ENCODE measurements around the gene VDAC2.

Gene VDAC2

GRCh38 chr10:75240329-75241076, 29.9 kb downstream of the VDAC2 start (continued):
- TF ChIP-seq PRDM2 (tag by site-specific recombination; IDR thresholded peaks at IDR 0.05; ENCODE audit: borderline replicate concordance): no peak
- no peak for TF ChIP-seq ZBTB6 (tag by site-specific recombination; IDR thresholded peaks at IDR 0.05)
- TF ChIP-seq ZNF658 (tag by site-specific recombination; IDR thresholded peaks at IDR 0.05): no peak
- TF ChIP-seq ZNF366 (tag by site-specific recombination; conservative IDR thresholded peaks at IDR 0.05): no peak
- TF ChIP-seq ZNF544 (tag by site-specific recombination; IDR thresholded peaks at IDR 0.05): no peak
- TF ChIP-seq ZNF394 (tag by site-specific recombination; IDR thresholded peaks at IDR 0.05; ENCODE audit: borderline replicate concordance): no peak
- no peak for TF ChIP-seq GFI1B (tag by site-specific recombination; IDR thresholded peaks at IDR 0.05)
- no peak for TF ChIP-seq TCF7L2 (IDR thresholded peaks at IDR 0.05; ENCODE audit: borderline replicate concordance, low read depth, low read length)
- TF ChIP-seq ZNF560 (tag by site-specific recombination; IDR thresholded peaks at IDR 0.05; ENCODE audit: borderline replicate concordance): no peak
- TF ChIP-seq ZNF155 (tag by site-specific recombination; IDR thresholded peaks at IDR 0.05): no peak
- no peak for TF ChIP-seq AEBP2 (tag by site-specific recombination; IDR thresholded peaks at IDR 0.05; ENCODE audit: borderline replicate concordance)

GRCh38 chr10:75243426-75243825, 32.8 kb downstream of the VDAC2 start:
- H3K36me3 ChIP-seq (ENCODE audit: control insufficient read depth in 2 of 2, insufficient read depth in 1 of 2, low read length in 2 of 2): no peaks in the 10 kb centered on the region
- no peak overlapping the region for H3K27ac ChIP-seq (ENCODE audit: extremely low read depth, low read depth, low read length)
- CTCF ChIA-PET: interaction anchor here (0.7 to 0.9 kb wide), 2 partner anchors 9 to 142 kb away, joined by 3 read pairs; no protein-coding TSS in a partner anchor
- H3K4me1 ChIP-seq (ENCODE audit: control insufficient read depth, insufficient read depth, low read length): no peaks in the 10 kb centered on the region
- H3K4me3 ChIP-seq (ENCODE audit: low read depth, low read length): no peak overlapping the region
- H3K9me3 ChIP-seq (ENCODE audit: control insufficient read depth, insufficient read depth, low read depth, low read length): no peaks in the 10 kb centered on the region
- POLR2A ChIA-PET: no interaction called here
- TF ChIP-seq ZNF777 (tag by site-specific recombination; IDR thresholded peaks at IDR 0.05; ENCODE audit: borderline replicate concordance) (no peak), ZNF629 (tag by site-specific recombination; IDR thresholded peaks at IDR 0.05) (no peak), ZNF324 (tag by site-specific recombination; IDR thresholded peaks at IDR 0.05) (no peak), ZNF529 (tag by site-specific recombination; IDR thresholded peaks at IDR 0.05; ENCODE audit: insufficient replicate concordance) (no peak), ZBTB49 (tag by site-specific recombination; IDR thresholded peaks at IDR 0.05; ENCODE audit: low read depth) (no peak), ZNF837 (tag by site-specific recombination; IDR thresholded peaks at IDR 0.05) (no peak), ZFP37 (tag by site-specific recombination; IDR thresholded peaks at IDR 0.05) (no peak), SCRT1 (tag by site-specific recombination; IDR thresholded peaks at IDR 0.05; ENCODE audit: borderline replicate concordance) (no peak), ZNF658 (tag by site-specific recombination; IDR thresholded peaks at IDR 0.05) (no peak)
